ENCODE data around the gene COL8A2.

Gene COL8A2

DNA sequence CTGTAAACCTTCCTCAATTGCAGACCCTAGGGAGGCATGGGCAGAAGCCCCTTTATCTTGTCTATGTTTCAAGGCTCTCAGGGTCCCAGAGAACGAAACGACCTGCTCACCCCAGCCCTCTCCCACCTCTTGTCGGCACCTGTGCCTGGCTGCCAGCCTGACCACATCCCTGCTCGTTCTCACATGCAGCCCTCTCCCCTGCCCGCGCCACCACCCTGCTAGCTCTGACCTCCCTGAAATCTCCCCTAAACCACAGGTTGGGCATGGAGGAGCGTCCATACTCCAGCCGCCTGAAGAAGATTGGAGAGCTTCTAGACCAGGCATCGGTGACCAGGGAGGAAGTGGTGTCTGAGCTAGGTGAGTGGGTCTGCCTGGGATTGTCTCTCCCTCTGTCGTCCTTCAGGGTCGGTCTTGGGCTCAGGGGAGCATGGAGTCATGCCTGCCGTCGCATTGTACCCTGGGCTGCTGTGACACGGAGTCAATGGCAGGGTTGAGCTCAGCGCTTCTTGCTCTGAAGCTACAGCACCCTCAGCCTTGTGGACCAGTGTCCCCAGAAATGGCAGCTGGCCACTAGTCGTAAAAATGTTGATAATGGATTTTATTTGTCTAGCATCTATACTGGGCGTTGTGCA, 32.7 kb downstream of the COL8A2 start:
- Histone ChIP-seq H3K9me3 (ENCODE audit: insufficient read depth, low read depth, low read length) (no peaks in the 10 kb centered on the region), H3K4me1 (ENCODE audit: insufficient read depth, low read length) (peaks cover 3% of the 10 kb centered on the region; the same call in 1 of the 2 replicates), H3K9ac (ENCODE audit: low read depth, low read length) (no peak overlapping the region), H3K27ac (ENCODE audit: low read length) (no peak overlapping the region), H3K4me3 (ENCODE audit: low read length) (no peak overlapping the region), H3K36me3 (ENCODE audit: insufficient read depth, low read depth, low read length) (peaks cover 56% of the 10 kb centered on the region), H3K27me3 (ENCODE audit: insufficient read depth, low read length) (no peaks in the 10 kb centered on the region)

DNA sequence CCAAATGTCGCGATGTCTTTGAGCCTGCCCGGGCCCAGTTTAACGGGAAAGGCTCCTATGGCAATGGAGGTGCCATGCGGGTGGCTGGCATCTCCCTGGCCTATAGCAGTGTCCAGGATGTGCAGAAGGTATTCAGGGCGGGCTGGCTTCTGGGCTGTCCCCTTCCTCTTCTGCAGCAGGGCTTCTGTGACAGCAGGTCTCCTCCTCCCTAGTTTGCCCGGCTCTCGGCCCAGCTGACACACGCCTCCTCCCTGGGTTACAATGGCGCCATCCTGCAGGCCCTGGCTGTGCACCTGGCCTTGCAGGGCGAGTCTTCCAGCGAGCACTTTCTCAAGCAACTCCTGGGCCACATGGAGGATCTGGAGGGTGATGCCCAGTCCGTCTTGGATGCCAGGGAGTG, 33.3 kb downstream of the COL8A2 start:
- Histone ChIP-seq H3K4me1 (ENCODE audit: insufficient read depth, low read length) (peaks cover 3% of the 10 kb centered on the region; the same call in 1 of the 2 replicates), H3K27me3 (ENCODE audit: insufficient read depth, low read length) (no peaks in the 10 kb centered on the region), H3K9me3 (ENCODE audit: insufficient read depth, low read depth, low read length) (no peaks in the 10 kb centered on the region), H3K27ac (ENCODE audit: low read length) (no peak overlapping the region), H3K9ac (ENCODE audit: low read depth, low read length) (no peak overlapping the region), H3K4me3 (ENCODE audit: low read length) (no peak overlapping the region), H3K36me3 (ENCODE audit: insufficient read depth, low read depth, low read length) (peaks cover 56% of the 10 kb centered on the region)

DNA sequence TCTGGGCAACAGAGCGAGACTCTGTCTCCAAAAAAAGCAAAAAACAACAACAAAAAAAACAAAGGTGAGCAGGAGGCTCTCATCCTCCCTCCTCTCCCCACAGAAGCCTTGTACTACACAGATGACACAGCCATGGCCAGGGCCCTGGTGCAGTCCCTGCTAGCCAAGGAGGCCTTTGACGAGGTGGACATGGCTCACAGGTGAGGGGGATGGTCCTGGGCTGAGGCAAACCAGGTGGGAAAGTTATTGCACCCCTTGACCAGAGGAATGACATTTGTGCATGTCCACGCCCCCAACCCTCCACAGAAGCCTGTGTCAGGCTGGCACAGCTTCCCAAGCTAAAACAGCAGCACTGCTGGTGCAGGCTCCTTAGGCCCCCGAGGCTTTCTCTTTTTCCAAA, 33.9 kb downstream of the COL8A2 start:
- peaks cover 53% of the 10 kb centered on the region for H3K36me3 ChIP-seq (ENCODE audit: insufficient read depth, low read depth, low read length)

DNA sequence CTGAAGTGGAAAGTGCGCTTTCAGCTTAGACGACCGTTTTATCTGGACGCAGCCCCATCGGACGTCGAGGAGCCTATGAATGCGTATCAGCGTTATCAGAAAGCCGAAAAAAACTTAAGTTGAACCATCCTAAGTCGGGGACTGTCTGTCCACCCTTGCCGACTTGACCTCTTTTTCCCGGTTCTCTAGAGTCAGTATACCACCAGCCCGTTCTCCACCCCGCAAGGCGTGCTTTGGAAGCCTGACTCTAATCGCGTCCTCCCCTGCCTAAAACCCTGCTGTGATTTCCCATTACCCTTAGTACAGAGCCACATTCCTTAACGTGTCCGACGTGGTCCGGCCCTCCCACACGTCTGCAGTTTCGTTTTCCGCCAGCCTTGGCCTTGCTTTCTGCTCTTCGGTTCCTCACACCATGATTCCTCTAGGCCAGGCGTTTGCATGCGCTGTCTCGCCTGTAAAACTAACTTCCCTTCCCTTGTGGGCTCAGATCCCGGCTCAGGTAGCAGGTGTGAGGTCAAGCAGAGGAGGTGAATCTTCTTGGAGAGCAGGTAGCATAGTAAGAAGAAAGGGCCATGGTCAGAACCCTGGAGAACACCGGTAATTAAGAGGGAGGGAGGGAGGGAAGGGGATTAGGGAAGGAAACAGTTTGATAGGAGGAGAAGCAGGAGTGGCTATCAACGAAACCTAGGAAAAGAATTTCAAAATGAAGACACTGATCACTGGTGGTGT, 35.5 kb downstream of the COL8A2 start:
- Histone ChIP-seq H3K27ac (ENCODE audit: low read length) (no peak overlapping the region), H3K27me3 (ENCODE audit: insufficient read depth, low read length) (peaks cover 6% of the 10 kb centered on the region), H3K36me3 (ENCODE audit: insufficient read depth, low read depth, low read length) (peaks cover 38% of the 10 kb centered on the region)

More for the DNA sequence above, 33.9 kb downstream of the COL8A2 start:
- Histone ChIP-seq H3K27ac (ENCODE audit: low read length) (no peak overlapping the region), H3K27me3 (ENCODE audit: insufficient read depth, low read length) (no peaks in the 10 kb centered on the region), H3K4me3 (ENCODE audit: low read length) (no peak overlapping the region), H3K4me1 (ENCODE audit: insufficient read depth, low read length) (peaks cover 3% of the 10 kb centered on the region; the same call in 1 of the 2 replicates), H3K9ac (ENCODE audit: low read depth, low read length) (no peak overlapping the region), H3K9me3 (ENCODE audit: insufficient read depth, low read depth, low read length) (no peaks in the 10 kb centered on the region)

DNA sequence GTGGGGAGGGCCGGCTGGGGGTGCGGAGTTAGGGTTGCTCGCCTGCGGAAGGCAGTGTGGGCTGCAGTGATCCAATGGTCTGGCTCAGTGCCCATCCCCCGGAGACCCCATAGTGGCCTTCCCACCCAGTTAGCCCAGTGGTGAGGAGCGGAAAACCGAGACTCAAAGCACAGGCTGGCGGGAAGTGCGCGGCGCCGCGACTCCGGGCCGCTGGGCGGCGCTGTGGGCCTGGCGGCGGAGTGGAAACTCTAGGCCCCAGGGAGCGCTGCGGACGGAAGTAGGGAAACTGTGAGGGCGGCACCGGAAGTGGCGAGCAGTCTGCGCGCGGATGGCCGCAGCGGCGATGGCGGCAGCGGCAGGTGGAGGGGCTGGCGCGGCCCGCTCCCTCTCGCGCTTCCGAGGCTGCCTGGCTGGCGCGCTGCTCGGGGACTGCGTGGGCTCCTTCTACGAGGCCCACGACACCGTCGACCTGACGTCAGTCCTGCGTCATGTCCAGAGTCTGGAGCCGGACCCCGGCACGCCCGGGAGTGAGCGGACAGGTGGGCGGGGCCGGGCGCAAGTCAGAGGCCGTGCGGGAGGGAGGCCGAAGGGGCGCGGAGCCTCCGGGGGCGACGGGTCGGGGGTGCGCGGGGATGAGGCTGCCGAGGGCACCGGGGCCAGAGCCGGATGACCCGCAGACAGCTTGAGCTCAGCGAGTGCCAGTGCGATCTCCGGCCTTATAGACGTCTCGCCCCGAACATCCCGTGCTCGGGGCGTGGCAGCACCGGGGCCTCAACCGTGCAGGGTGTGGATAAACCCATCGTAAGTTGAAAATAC, 36.2 kb downstream of the COL8A2 start, which contains the start of gene ADPRS:
Gene ADPRS, plus strand, starts transcription at position 316 of the 816 bp plus-strand sequence. Its CDS starts 13 bp downstream, at position 329.
- no peak within 1 kb of the TSS for H3K27ac ChIP-seq (ENCODE audit: low read length)
- peaks cover 30% of the 10 kb centered on the region for H3K36me3 ChIP-seq (ENCODE audit: insufficient read depth, low read depth, low read length)
- peaks cover 11% of the 10 kb centered on the region for H3K27me3 ChIP-seq (ENCODE audit: insufficient read depth, low read length)
- no peaks in the 10 kb centered on the region for H3K9me3 ChIP-seq (ENCODE audit: insufficient read depth, low read depth, low read length)
- peaks cover 8% of the 10 kb centered on the region; the same call in 1 of the 2 replicates for H3K4me1 ChIP-seq (ENCODE audit: insufficient read depth, low read length)
- H3K4me3 ChIP-seq (ENCODE audit: low read length): peak within 1 kb of the TSS; percentile 98
- peak within 1 kb of the TSS; percentile 77 for H3K9ac ChIP-seq (ENCODE audit: low read depth, low read length)

More for the DNA sequence above, 35.5 kb downstream of the COL8A2 start:
- Histone ChIP-seq H3K4me3 (ENCODE audit: low read length) (peak overlapping the region; percentile 98), H3K9me3 (ENCODE audit: insufficient read depth, low read depth, low read length) (no peaks in the 10 kb centered on the region), H3K4me1 (ENCODE audit: insufficient read depth, low read length) (peaks cover 5% of the 10 kb centered on the region; the same call in 1 of the 2 replicates), H3K9ac (ENCODE audit: low read depth, low read length) (peak overlapping the region; percentile 77)

DNA sequence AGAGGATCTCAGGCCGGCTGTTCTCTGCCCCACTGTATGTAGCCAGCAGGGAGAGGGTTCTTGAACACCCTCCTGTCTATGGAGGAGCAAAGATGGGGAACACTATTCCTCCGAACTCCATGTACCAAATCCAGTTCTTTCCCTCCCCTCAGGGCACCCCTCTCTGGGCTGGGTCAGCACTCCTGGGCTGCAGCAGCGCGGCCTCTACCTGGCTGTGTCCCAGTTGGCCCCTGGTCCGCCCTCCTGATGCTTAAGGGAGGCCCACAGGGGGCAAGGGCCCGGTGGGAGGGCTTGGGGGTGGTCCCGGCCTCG, 36.8 kb downstream of the COL8A2 start:
- H3K27ac ChIP-seq (ENCODE audit: low read length): no peak overlapping the region
- peak overlapping the region; percentile 73 for H3K9ac ChIP-seq (ENCODE audit: low read depth, low read length)
- peak overlapping the region; percentile 98; the same call in 1 of the 2 replicates for H3K4me3 ChIP-seq (ENCODE audit: low read length)
- peaks cover 11% of the 10 kb centered on the region for H3K27me3 ChIP-seq (ENCODE audit: insufficient read depth, low read length)
- peaks cover 24% of the 10 kb centered on the region for H3K36me3 ChIP-seq (ENCODE audit: insufficient read depth, low read depth, low read length)
- no peaks in the 10 kb centered on the region for H3K9me3 ChIP-seq (ENCODE audit: insufficient read depth, low read depth, low read length)
- peaks cover 8% of the 10 kb centered on the region; the same call in 1 of the 2 replicates for H3K4me1 ChIP-seq (ENCODE audit: insufficient read depth, low read length)

DNA sequence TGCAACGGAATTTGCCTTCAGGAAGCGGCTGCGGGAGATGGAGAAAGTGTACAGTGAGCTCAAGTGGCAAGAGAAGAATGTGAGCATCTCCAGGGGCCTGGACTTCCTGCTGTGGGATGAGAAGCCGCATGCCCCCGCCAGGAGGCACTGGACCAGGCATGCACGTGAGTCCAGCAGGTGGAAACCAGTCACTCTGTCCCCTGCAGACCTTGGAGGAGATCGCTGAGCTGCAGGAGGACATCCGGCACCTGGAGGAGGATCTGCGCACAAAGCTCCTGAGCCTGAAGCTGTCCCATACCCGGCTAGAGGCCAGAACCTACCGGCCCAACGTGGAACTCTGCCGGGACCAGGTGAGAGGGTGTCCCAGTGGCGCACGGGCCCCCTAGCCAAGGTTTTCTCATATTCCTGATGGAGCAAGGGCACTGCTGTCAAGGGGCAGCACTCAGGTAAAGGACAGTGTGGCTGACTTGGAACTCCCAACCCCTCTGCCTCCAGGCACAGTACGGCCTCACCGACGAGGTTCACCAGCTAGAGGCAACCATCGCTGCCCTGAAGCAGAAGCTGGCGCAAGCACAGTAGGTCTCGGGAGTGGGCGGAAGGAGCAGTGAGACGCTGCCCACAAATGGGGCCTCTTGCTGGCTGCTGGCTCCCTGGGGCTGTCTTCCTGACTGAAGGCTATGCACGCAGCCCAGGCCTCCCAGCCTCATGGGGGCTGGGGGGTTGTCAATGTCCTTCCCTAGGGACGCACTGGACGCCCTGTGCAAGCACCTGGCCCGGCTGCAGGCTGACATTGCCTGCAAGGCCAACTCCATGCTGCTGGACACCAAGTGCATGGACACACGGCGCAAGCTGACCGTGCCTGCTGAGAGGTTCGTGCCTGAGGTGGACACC, 37.5 kb downstream of the COL8A2 start:
- Histone ChIP-seq H3K9ac (ENCODE audit: low read depth, low read length) (no peak overlapping the region), H3K27me3 (ENCODE audit: insufficient read depth, low read length) (peaks cover 11% of the 10 kb centered on the region), H3K4me1 (ENCODE audit: insufficient read depth, low read length) (peaks cover 8% of the 10 kb centered on the region; the same call in 1 of the 2 replicates), H3K9me3 (ENCODE audit: insufficient read depth, low read depth, low read length) (no peaks in the 10 kb centered on the region), H3K27ac (ENCODE audit: low read length) (no peak overlapping the region), H3K4me3 (ENCODE audit: low read length) (no peak overlapping the region), H3K36me3 (ENCODE audit: insufficient read depth, low read depth, low read length) (peaks cover 17% of the 10 kb centered on the region)

DNA sequence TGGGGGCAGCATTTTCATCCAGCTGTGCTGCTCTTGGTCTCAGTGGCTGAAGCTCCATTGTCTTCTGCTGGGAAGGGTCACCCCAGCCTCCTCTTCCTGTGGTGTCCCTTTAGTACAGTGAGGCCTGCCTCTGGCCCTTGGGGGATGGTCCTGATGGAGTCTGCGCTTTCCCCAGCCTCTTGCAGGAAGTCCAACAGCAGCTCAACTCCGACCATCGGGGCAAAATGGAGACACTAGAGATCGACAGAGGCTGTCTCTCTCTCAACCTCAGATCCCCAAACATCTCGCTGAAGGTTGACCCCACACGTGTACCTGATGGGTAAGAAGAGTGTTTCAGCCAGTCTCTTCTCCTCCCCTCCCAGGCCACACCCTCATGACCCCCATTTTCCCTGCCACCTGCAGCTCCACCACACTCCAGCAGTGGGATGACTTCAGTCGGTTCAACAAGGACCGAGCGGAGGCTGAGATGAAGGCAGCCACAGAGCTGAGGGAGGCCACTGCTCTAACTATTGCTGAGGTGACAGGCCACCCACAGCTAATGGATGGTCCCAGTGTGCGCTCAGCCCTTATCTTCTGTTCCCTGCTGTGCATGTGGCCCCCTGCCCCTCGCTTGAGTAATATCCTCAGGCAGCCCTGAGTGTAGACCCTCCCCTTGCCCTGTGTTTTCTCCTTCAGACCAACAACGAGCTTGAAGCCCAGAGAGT, 38.3 kb downstream of the COL8A2 start:
- H3K27me3 ChIP-seq (ENCODE audit: insufficient read depth, low read length): peaks cover 11% of the 10 kb centered on the region
- H3K9ac ChIP-seq (ENCODE audit: low read depth, low read length): no peak overlapping the region
- peaks cover 8% of the 10 kb centered on the region; the same call in 1 of the 2 replicates for H3K4me1 ChIP-seq (ENCODE audit: insufficient read depth, low read length)
- H3K9me3 ChIP-seq (ENCODE audit: insufficient read depth, low read depth, low read length): no peaks in the 10 kb centered on the region
- H3K27ac ChIP-seq (ENCODE audit: low read length): no peak overlapping the region
- H3K36me3 ChIP-seq (ENCODE audit: insufficient read depth, low read depth, low read length): peaks cover 9% of the 10 kb centered on the region
- no peak overlapping the region for H3K4me3 ChIP-seq (ENCODE audit: low read length)

DNA sequence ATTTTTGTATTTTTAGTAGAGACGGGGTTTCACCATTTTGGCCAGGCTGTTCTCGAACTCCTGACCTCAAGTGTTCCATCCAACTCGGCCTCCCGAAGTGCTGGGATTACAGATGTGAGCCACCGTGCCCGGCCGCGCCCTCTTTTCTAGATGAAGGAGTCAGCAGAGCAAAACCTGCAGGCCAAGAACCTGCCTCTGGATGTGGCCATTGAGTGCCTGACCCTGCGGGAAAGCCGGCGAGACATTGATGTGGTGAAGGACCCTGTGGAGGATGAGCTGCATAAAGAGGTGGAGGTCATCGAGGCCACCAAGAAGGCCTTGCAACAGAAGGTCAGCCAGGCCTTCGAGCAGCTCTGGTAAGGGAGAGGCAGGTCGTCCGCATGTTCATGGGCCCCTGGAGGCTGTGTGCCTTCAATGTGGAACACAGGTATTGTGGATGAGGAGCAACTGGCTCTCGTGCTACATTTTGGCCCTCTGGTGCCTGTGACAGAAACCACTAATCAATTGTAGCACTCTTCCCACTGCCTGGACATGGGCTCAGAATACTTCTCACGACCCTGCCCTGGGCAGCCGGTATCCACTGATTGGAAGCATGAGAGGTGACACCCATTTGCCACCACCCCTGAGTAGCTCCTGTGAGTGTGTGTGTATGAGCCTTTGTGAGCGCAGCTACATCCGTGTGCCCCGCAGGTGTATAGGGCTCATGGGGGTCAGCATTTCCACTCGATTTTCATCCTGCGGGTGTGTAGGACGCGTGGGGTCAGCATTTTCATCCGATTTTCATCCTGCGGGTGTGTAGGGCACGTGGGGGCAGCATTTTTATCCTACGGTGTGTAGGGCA, 39.1 kb downstream of the COL8A2 start:
- no peak overlapping the region for H3K27ac ChIP-seq (ENCODE audit: low read length)
- H3K9me3 ChIP-seq (ENCODE audit: insufficient read depth, low read depth, low read length): no peaks in the 10 kb centered on the region
- peaks cover 8% of the 10 kb centered on the region; the same call in 1 of the 2 replicates for H3K4me1 ChIP-seq (ENCODE audit: insufficient read depth, low read length)
- H3K9ac ChIP-seq (ENCODE audit: low read depth, low read length): no peak overlapping the region
- peaks cover 11% of the 10 kb centered on the region for H3K27me3 ChIP-seq (ENCODE audit: insufficient read depth, low read length)
- no peak overlapping the region for H3K4me3 ChIP-seq (ENCODE audit: low read length)
- H3K36me3 ChIP-seq (ENCODE audit: insufficient read depth, low read depth, low read length): peaks cover 1% of the 10 kb centered on the region; the same call in 1 of the 2 replicates

DNA sequence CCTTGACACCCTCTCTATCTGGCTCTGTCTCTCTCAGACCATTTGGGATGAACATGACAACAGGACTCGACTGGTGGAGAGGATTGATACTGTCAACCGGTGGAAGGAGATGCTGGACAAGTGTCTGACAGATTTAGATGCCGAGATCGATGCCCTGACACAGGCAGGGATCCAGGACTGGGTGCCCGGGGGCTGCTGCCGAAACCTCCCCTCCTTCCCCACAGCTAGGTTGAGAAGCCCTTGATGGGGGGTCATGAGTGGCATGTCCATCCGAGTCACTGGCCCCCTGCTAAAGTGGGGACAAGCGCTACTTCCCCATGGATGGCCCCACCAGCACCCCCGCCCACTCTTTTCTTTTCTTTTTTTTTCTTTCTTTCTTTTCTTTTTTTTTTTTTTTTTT, 39.9 kb downstream of the COL8A2 start:
- Histone ChIP-seq H3K27ac (ENCODE audit: low read length) (no peak overlapping the region), H3K4me1 (ENCODE audit: insufficient read depth, low read length) (peaks cover 8% of the 10 kb centered on the region; the same call in 1 of the 2 replicates), H3K27me3 (ENCODE audit: insufficient read depth, low read length) (peaks cover 11% of the 10 kb centered on the region), H3K9me3 (ENCODE audit: insufficient read depth, low read depth, low read length) (no peaks in the 10 kb centered on the region), H3K36me3 (ENCODE audit: insufficient read depth, low read depth, low read length) (no peaks in the 10 kb centered on the region; the same call in 1 of the 2 replicates), H3K9ac (ENCODE audit: low read depth, low read length) (no peak overlapping the region), H3K4me3 (ENCODE audit: low read length) (no peak overlapping the region)

Data from iPS-20b (cell line).